Esophagus squamous epithelium (tissue), 4 donors: ENCODE results near the gene SLC17A6.

Source experiments
- CTCF ChIP-seq, 6 experiments: fragments of 450-650 bp in 4 of 6; fragments of 200-600 bp in 2 of 6; sonication (generic) in 2 of 6; IDR thresholded peaks; one replicate each; pipeline ENCODE4 v1.5.1; 2016 to 2019; ENCODE audit warnings: antibody characterized with exemption in 6 of 6, mild to moderate bottlenecking in 4 of 6, moderate library complexity in 4 of 6
- POLR2A ChIP-seq, 4 donors: fragments of 450-650 bp; IDR thresholded peaks; one replicate each; pipeline ENCODE4 v1.6.1; 2017; ENCODE audit warnings: antibody characterized with exemption in 4 of 4, mild to moderate bottlenecking in 4 of 4, moderate library complexity in 3 of 4

- no peak for TF ChIP-seq CTCF (IDR thresholded peaks at IDR 0.05)
- TF ChIP-seq POLR2A (IDR thresholded peaks at IDR 0.05), result no peak
Observed at GRCh38 chr11:22342211-22343031, 4.2 kb downstream of the SLC17A6 start.
